ENCODE results near the gene MARS2. TPM values are rescaled to one million over a fixed set of nuclear protein-coding genes. Genes with fewer than 3 reads are reported as not detected.

MARS2 gene
- total and polyA plus RNA-seq, 2 donors from 2014 or later: 3.2 to 6.3 TPM

GRCh38 chr2:197740200-197740599, 35.0 kb downstream of the MARS2 start:
- Histone ChIP-seq H3K4me1 (ENCODE audit: control insufficient read depth in 2 of 3, insufficient read depth in 2 of 3, low read depth in 1 of 3, low read length in 3 of 3) (no peaks in the 10 kb centered on the region), H3K27me3 (ENCODE audit: control insufficient read depth, insufficient read depth, low read length) (no peaks in the 10 kb centered on the region), H3K9me3 (ENCODE audit: control insufficient read depth in 2 of 3, insufficient read depth in 1 of 3, low read length in 3 of 3) (no peaks in the 10 kb centered on the region), H3K4me3 (ENCODE audit: low read length in 3 of 3) (no peak overlapping the region), H3K36me3 (ENCODE audit: control insufficient read depth in 2 of 3, insufficient read depth in 3 of 3, low read length in 3 of 3) (no peaks in the 10 kb centered on the region), H3K9ac (ENCODE audit: low read length in 3 of 3) (no peak overlapping the region), H3K27ac (ENCODE audit: low read depth in 2 of 2, low read length in 2 of 2) (no peak overlapping the region)
- intact Hi-C loops (cut with DNase I): no loop called here
- no peak for DNase-seq
- FAIRE-seq: no peak
- TF ChIP-seq CTCF (IDR thresholded peaks at IDR 0.05; ENCODE audit: borderline replicate concordance, extremely low read depth, insufficient read depth): no peak

Other genes starting within 250 kb of the MARS2 start
- gene HSPD1, start 205.5 kb upstream of the MARS2 start, total RNA-seq: 157 TPM
- gene HSPD1, start 205.5 kb upstream of the MARS2 start, polyA plus RNA-seq (ENCODE audit: insufficient read depth, low read depth, low replicate concordance): 390 TPM
- gene HSPE1, start 205.0 kb upstream of the MARS2 start, total RNA-seq: 78.1 TPM
- 427 TPM for gene HSPE1, start 205.0 kb upstream of the MARS2 start, polyA plus RNA-seq (ENCODE audit: insufficient read depth, low read depth, low replicate concordance)
- gene MOB4, start 189.3 kb upstream of the MARS2 start, total RNA-seq: 23.0 TPM
- 16.5 TPM for gene MOB4, start 189.3 kb upstream of the MARS2 start, polyA plus RNA-seq (ENCODE audit: insufficient read depth, low read depth, low replicate concordance)
- 4.0 TPM for gene RFTN2, start 29.8 kb upstream of the MARS2 start, total RNA-seq
- 1.4 TPM for gene RFTN2, start 29.8 kb upstream of the MARS2 start, polyA plus RNA-seq (ENCODE audit: insufficient read depth, low read depth, low replicate concordance)
- gene BOLL, start 80.0 kb downstream of the MARS2 start, total RNA-seq: not detected
- not detected for gene BOLL, start 80.0 kb downstream of the MARS2 start, polyA plus RNA-seq (ENCODE audit: insufficient read depth, low read depth, low replicate concordance)
- 14.7 TPM for gene PLCL1, start 99.2 kb downstream of the MARS2 start, total RNA-seq
- 13.6 TPM for gene PLCL1, start 99.2 kb downstream of the MARS2 start, polyA plus RNA-seq (ENCODE audit: insufficient read depth, low read depth, low replicate concordance)

Data from kidney (tissue), 14 donors.